HTERT RPE-1 (cell line): ENCODE data around the gene ASB14.

Experiments
- in situ Hi-C: fragments of 300-500 bp; cut with MboI; formaldehyde crosslinking; loops from 4 replicates; pipeline ENCODE4 v1.14.3; 2020; ENCODE audit warnings: low sequenced_read_pairs

ASB14 gene

GRCh38 chr3:57261929-57262328, 30.6 kb downstream of the ASB14 start:
- in situ Hi-C loops: no loop called here

GRCh38 chr3:57261119-57261518, 31.4 kb downstream of the ASB14 start:
- in situ Hi-C loops: no loop called here

GRCh38 chr3:57257678-57258077, 34.8 kb downstream of the ASB14 start:
- in situ Hi-C loops: no loop called here

- in situ Hi-C loops: no loop called here
Measured at GRCh38 chr3:57256844-57257243, 35.6 kb downstream of the ASB14 start.

GRCh38 chr3:57252404-57252803, 40.1 kb downstream of the ASB14 start:
- in situ Hi-C loops: no loop called here

- in situ Hi-C loops: no loop called here
Measured at GRCh38 chr3:57244946-57245345, 47.5 kb downstream of the ASB14 start.

- in situ Hi-C loops: no loop called here
Measured at GRCh38 chr3:57234613-57235575, 57.6 kb downstream of the ASB14 start.

- in situ Hi-C loops: no loop called here
Measured at GRCh38 chr3:57233799-57234198, 58.7 kb downstream of the ASB14 start.

- in situ Hi-C loops: no loop called here
Measured at GRCh38 chr3:57230006-57230405, 62.5 kb downstream of the ASB14 start.

GRCh38 chr3:57227930-57228751, 64.3 kb downstream of the ASB14 start:
- in situ Hi-C loops: no loop called here

- in situ Hi-C loops: no loop called here
Measured at GRCh38 chr3:57227204-57227929, 65.1 kb downstream of the ASB14 start, which contains the start of gene APPL1. APPL1 (plus strand) TSS chr3:57227729; CDS start chr3:57227884, 155 bp downstream.

GRCh38 chr3:57226176-57226575, 66.3 kb downstream of the ASB14 start:
- in situ Hi-C loops: no loop called here

- in situ Hi-C loops: no loop called here
Measured at GRCh38 chr3:57224856-57225255, 67.6 kb downstream of the ASB14 start.

- in situ Hi-C loops: no loop called here
Measured at GRCh38 chr3:57221883-57222282, 70.6 kb downstream of the ASB14 start.
